IMR-90 (cell line): Measurements from ENCODE around the gene STAC3. TPM values are rescaled to one million over a fixed set of nuclear protein-coding genes. Genes with fewer than 3 reads are reported as not detected.

Source experiments
- ATAC-seq: fragments of 200-7000 bp; cut with Tn5 transposase; 2 replicates; pipeline ENCODE4 v1.9.1; 2020; ENCODE audit warnings: low read depth, mild to moderate bottlenecking, moderate library complexity
- BruUV-seq: library from RNA; stranded (reverse); fragments of 400-500 nt; replicated peaks from 2 replicates; lab custom pipeline; 2021; lab: Mats Ljungman, UMichigan
- CTCF ChIA-PET: fragments of 300-600 bp; formaldehyde crosslinking; extraction: SDS; loops from one replicate; lab custom pipeline; 2021; ENCODE audit warnings: antibody characterized with exemption; lab: Yijun Ruan, JAX
- POLR2A ChIA-PET: fragments of 300-600 bp; sonication (Branson Sonifier 250); formaldehyde crosslinking; loops from one replicate; lab custom pipeline; 2022; ENCODE audit warnings: antibody characterized with exemption; ENCODE audit not compliant: unreplicated experiment; lab: Charles Lee
- DNase-seq: peaks from one replicate; pipeline ENCODE4 v3.0.0; 2013
- H2AFZ ChIP-seq: replicated peaks from 2 replicates; pipeline ENCODE3; 2013; ENCODE audit warnings: low read length, mild to moderate bottlenecking; ENCODE audit not compliant: poor library complexity
- H2AK5ac ChIP-seq: 2 replicates; pipeline ENCODE4 v1.6.1; 2013; ENCODE audit warnings: low read depth, low read length, inconsistent platforms
- H2AK9ac ChIP-seq: replicated peaks from 2 replicates; pipeline ENCODE3; 2013; ENCODE audit warnings: mild to moderate bottlenecking, low read depth, low read length, moderate library complexity; ENCODE audit not compliant: poor library complexity
- H2BK120ac ChIP-seq: 2 replicates; pipeline ENCODE4 v1.6.1; 2013; ENCODE audit warnings: low read depth, low read length, inconsistent platforms
- H2BK15ac ChIP-seq: 3 replicates; pipeline ENCODE4 v1.6.1; 2013; ENCODE audit warnings: low read depth, low read length, inconsistent platforms
- H2BK20ac ChIP-seq: 2 replicates; pipeline ENCODE4 v1.6.1; 2013; ENCODE audit warnings: low read depth, mild to moderate bottlenecking, inconsistent platforms, low read length, moderate library complexity
- H2BK5ac ChIP-seq: 2 replicates; pipeline ENCODE4 v1.6.1; 2013; ENCODE audit warnings: mild to moderate bottlenecking, low read depth, low read length, inconsistent platforms; ENCODE audit not compliant: poor library complexity, severe bottlenecking
- H3K14ac ChIP-seq: replicated peaks from 2 replicates; pipeline ENCODE4 v1.6.1; 2013; ENCODE audit warnings: low read depth, low read length, inconsistent platforms
- H3K18ac ChIP-seq: 2 replicates; pipeline ENCODE4 v1.6.1; 2013; ENCODE audit warnings: low read depth, low read length, control low read depth
- H3K23ac ChIP-seq: 2 replicates; pipeline ENCODE4 v1.6.1; 2013; ENCODE audit warnings: low read depth, low read length, inconsistent platforms
- H3K27ac ChIP-seq: 2 replicates; pipeline ENCODE4 v1.5.1; 2013; ENCODE audit warnings: mild to moderate bottlenecking, control low read depth, low read length; ENCODE audit not compliant: insufficient read depth
- H3K27me3 ChIP-seq: 2 replicates; pipeline ENCODE4 v1.6.1; 2013; ENCODE audit warnings: low read length; ENCODE audit not compliant: control insufficient read depth, insufficient read depth
- H3K36me3 ChIP-seq: 2 replicates; pipeline ENCODE4 v1.6.1; 2013; ENCODE audit warnings: low read length, mixed read lengths; ENCODE audit not compliant: control insufficient read depth, insufficient read depth
- H3K4ac ChIP-seq: 2 replicates; pipeline ENCODE4 v1.6.1; 2013; ENCODE audit warnings: low read depth, low read length, inconsistent platforms
- H3K4me1 ChIP-seq: 2 replicates; pipeline ENCODE4 v1.6.1; 2013; ENCODE audit warnings: low read length, mixed read lengths; ENCODE audit not compliant: control insufficient read depth, insufficient read depth
- H3K4me2 ChIP-seq: 2 replicates; pipeline ENCODE4 v1.6.1; 2013; ENCODE audit warnings: low read depth, mild to moderate bottlenecking, control low read depth, low read length, moderate library complexity
- H3K4me3 ChIP-seq: 2 replicates; pipeline ENCODE4 v1.5.1; 2013; ENCODE audit warnings: low read depth, mild to moderate bottlenecking, control low read depth, low read length, moderate library complexity; ENCODE audit not compliant: insufficient read depth
- H3K56ac ChIP-seq: 2 replicates; pipeline ENCODE4 v1.6.1; 2013; ENCODE audit warnings: low read length, inconsistent platforms; ENCODE audit not compliant: insufficient read depth; ENCODE audit errors: extremely low read depth
- H3K79me1 ChIP-seq, 2 experiments: 2 replicates each; pipeline ENCODE4 v1.6.1; 2013; ENCODE audit warnings: low read length in 2 of 2, inconsistent platforms in 1 of 2, low read depth in 1 of 2
- H3K9ac ChIP-seq: 2 replicates; pipeline ENCODE4 v1.6.1; 2013; ENCODE audit warnings: low read depth, low read length, control low read depth
- H3K9me1 ChIP-seq: 2 replicates; pipeline ENCODE4 v1.6.1; 2013; ENCODE audit warnings: low read length, inconsistent platforms; ENCODE audit not compliant: insufficient read depth
- H3K9me3 ChIP-seq: 2 replicates; pipeline ENCODE4 v1.6.1; 2013; ENCODE audit warnings: low read length; ENCODE audit not compliant: control insufficient read depth, insufficient read depth
- H4K20me1 ChIP-seq: 2 replicates; pipeline ENCODE4 v1.6.1; 2013; ENCODE audit warnings: low read length, inconsistent platforms; ENCODE audit not compliant: insufficient read depth
- H4K5ac ChIP-seq: 2 replicates; pipeline ENCODE4 v1.6.1; 2013; ENCODE audit warnings: mild to moderate bottlenecking, low read depth, low read length, control low read depth
- H4K8ac ChIP-seq, 2 experiments: 2 replicates each; pipeline ENCODE4 v1.6.1; 2013; ENCODE audit warnings: low read depth in 2 of 2, low read length in 2 of 2, control low read depth in 1 of 2, inconsistent platforms in 1 of 2
- H4K91ac ChIP-seq: 2 replicates; pipeline ENCODE4 v1.6.1; 2013; ENCODE audit warnings: low read depth, low read length, inconsistent platforms; ENCODE audit not compliant: insufficient read depth
- BHLHE40 ChIP-seq: fragments of 150-350 bp; IDR thresholded peaks from 2 replicates; pipeline ENCODE4 v1.6.1; 2016; ENCODE audit warnings: mild to moderate bottlenecking, low read depth, low read length
- MXI1 ChIP-seq: IDR thresholded peaks from 2 replicates; pipeline ENCODE4 v1.6.1; 2012; ENCODE audit warnings: low read depth, mild to moderate bottlenecking, low read length, moderate library complexity, borderline replicate concordance
- NFE2L2 ChIP-seq: fragments of 150-350 bp; IDR thresholded peaks from 2 replicates; pipeline ENCODE4 v1.6.1; 2016; ENCODE audit warnings: low read depth, mild to moderate bottlenecking, low read length
- RCOR1 ChIP-seq: IDR thresholded peaks from 2 replicates; pipeline ENCODE4 v1.6.1; 2012; ENCODE audit warnings: mild to moderate bottlenecking, low read length, improper control_type of control experiment; ENCODE audit not compliant: insufficient replicate concordance
- WGBS, 2 experiments: methylation state at CpG; one replicate each; pipeline versions ENCODE4 v1.1.5 to v1.1.7; 2013; ENCODE audit warnings: missing lambda C conversion rate in 2 of 2; ENCODE audit not compliant: insufficient read length in 1 of 2; ENCODE audit errors: extremely low coverage in 2 of 2; 5-methylcytosine and 5-hydroxymethylcytosine counted together
- dilution Hi-C: fragments of 300-500 bp; cut with HindIII; formaldehyde crosslinking; loops from one replicate; pipeline ENCODE4 v1.14.3; 2018; ENCODE audit warnings: low sequenced_read_pairs; ENCODE audit not compliant: unreplicated experiment
- in situ Hi-C: fragments of 300-500 bp; cut with MboI; formaldehyde crosslinking; loops from 3 replicates; pipeline ENCODE4 v1.14.3; 2019; ENCODE audit warnings: low sequenced_read_pairs, inconsistent platforms, mixed read lengths
- intact Hi-C: fragments of 100-400 bp; cut with micrococcal nuclease; formaldehyde crosslinking; loops from 2 replicates; pipeline ENCODE4 v1.10.0; 2022
- polyA plus RNA-seq, 3 experiments: library from polyadenylated mRNA; depleted of rRNA; stranded (reverse); fragments of >200 nt; gene quantifications; 2 replicates each; pipeline ENCODE4 v1.2.3, GENCODE V29; 2012; ENCODE audit warnings: low replicate concordance in 1 of 3
- total RNA-seq: library from RNA; depleted of rRNA; stranded (reverse); fragments of >200 nt; gene quantifications from 2 replicates; pipeline ENCODE4 v1.2.3, GENCODE V29; 2012
- TF ChIP-seq, protein P1 (sequence below): conservative IDR thresholded peaks from 2 replicates; pipeline ENCODE4 v1.5.1; 2012; ENCODE audit warnings: mild to moderate bottlenecking, low read depth, low read length, improper control_type of control experiment

The STAC3 gene
- total and polyA plus RNA-seq, 2 of the 4 experiments (the other 2 are of a cell fraction), result 0.18 to 0.67 TPM

DNA sequence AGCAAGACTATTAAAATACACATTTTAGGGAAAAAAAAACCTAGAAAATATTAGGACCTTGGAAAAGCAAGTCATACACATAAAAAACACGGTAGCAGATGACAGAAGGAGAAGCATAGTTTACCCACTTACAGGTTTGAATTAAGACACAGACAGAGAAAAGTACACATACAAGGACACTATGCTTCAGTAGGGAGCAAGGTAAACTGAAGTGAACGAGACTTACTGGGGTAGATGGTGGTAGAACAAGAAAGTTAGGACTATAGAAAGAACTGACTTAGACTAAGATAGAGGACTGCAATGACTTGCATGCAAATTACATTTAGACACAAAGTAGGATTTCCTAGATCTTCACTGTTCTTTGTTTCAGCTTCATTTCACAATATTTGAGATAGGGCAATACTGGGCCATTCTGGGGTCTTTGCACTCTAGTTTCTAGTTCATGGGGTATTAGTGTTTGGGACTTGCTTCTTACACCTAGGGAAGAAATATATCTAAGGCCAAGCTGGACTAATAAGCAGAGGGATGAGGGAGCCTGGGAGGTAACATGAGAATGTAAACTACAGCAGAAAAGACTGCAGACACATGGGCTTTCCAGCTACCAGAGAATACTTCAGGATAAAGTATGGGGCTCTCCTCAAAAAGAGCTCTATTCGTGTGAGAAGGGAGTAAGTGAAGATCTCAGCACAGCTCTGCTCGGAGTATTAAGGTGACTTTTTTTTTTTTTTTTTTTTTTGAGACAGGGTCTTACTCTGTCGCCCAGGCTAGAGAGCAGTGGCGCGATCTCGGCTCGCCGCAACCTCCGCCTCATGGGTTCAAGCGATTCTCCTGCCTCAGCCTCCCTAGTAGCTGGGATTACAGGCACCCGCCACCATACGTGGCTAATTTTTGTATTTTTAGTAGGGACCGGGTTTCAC lies 27.7 kb upstream of the STAC3 start:
- no peak for TF ChIP-seq NFE2L2
- TF ChIP-seq, protein P1, sequence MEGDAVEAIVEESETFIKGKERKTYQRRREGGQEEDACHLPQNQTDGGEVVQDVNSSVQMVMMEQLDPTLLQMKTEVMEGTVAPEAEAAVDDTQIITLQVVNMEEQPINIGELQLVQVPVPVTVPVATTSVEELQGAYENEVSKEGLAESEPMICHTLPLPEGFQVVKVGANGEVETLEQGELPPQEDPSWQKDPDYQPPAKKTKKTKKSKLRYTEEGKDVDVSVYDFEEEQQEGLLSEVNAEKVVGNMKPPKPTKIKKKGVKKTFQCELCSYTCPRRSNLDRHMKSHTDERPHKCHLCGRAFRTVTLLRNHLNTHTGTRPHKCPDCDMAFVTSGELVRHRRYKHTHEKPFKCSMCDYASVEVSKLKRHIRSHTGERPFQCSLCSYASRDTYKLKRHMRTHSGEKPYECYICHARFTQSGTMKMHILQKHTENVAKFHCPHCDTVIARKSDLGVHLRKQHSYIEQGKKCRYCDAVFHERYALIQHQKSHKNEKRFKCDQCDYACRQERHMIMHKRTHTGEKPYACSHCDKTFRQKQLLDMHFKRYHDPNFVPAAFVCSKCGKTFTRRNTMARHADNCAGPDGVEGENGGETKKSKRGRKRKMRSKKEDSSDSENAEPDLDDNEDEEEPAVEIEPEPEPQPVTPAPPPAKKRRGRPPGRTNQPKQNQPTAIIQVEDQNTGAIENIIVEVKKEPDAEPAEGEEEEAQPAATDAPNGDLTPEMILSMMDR, result no peak
- TF ChIP-seq MXI1, result no peak
- no peak for TF ChIP-seq BHLHE40
- TF ChIP-seq RCOR1, result no peak
- Histone ChIP-seq H3K56ac (no peak overlapping the region), H4K5ac (no peak overlapping the region), H3K9me1 (peaks cover 5% of the 10 kb centered on the region; the same call in 1 of the 2 replicates), H3K18ac (no peak overlapping the region), H2BK5ac (no peak overlapping the region), H3K4me1 (peaks cover 5% of the 10 kb centered on the region), H3K4me3 (no peak overlapping the region), H3K14ac (no peak overlapping the region), H3K4ac (no peak overlapping the region; the same call in 1 of the 2 replicates), H2AFZ (no peak overlapping the region), H3K27me3 (no peaks in the 10 kb centered on the region), H2AK5ac (no peak overlapping the region; the same call in 1 of the 2 replicates), H2BK20ac (no peak overlapping the region), H4K91ac (no peak overlapping the region), H4K20me1 (no peaks in the 10 kb centered on the region), H2BK15ac (no peak overlapping the region), H2AK9ac (no peak overlapping the region), H3K79me1 (peaks cover 0 to 10% of the 10 kb centered on the region in 2 experiments; a peak in 1 of 4 replicates), H3K36me3 (peaks cover 12% of the 10 kb centered on the region), H3K27ac (0 out of 2 replicates have a peak overlapping the region, but pooled peaks have one; percentile 40), H3K4me2 (no peak overlapping the region), H2BK120ac (no peak overlapping the region), H3K9me3 (no peaks in the 10 kb centered on the region), H4K8ac (no peak overlapping the region), H3K23ac (no peak overlapping the region), H3K9ac (no peak overlapping the region)
- peak; percentile 62 for ATAC-seq
- peak; percentile 42 for DNase-seq
- in situ Hi-C loops, result no loop called here
- 100% methylated on average over 2 of the region's 15 CpGs; no CpG with 5 or more reads in 1 of the 2 experiments for WGBS, 2 experiments
- intact Hi-C loops, result no loop called here
- no TSS peak for BruUV-seq
- dilution Hi-C loops, result no loop called here
- POLR2A ChIA-PET, result interaction anchor here (0.6 kb wide), 1 partner anchor 65 kb away, joined by 5 read pairs; no protein-coding TSS in a partner anchor
- CTCF ChIA-PET, result interaction anchor here (1.3 kb wide), 1 partner anchor 18 kb away, joined by 3 read pairs; no protein-coding TSS in a partner anchor
